HUDEP-2 (cell line): ENCODE results near the gene KLF2.

Experiments
- DNase-seq, 76 experiments: peaks; one replicate each; lab custom pipeline; 2025; ENCODE audit not compliant: unreplicated experiment in 76 of 76; lab: John Stamatoyannopoulos, UW

Gene KLF2

DNA sequence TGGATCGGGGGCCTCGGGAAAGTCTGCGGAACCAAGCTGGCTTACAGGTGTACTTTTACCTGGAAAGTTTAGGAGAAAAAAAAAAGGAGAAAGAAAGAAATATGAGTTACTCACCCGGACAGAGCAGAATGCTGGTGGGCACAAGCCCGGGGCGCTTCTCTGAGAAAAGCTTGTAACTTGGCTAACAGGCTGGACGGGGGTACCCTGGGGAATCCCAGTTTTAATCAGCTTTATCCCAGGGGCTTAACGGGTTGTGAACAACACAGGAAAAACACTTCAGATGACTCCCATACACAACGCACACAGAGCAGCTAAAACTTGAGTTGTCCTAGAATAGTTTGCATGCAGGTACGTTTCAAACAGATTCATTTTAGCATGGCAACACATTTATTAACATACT, 37.3 kb downstream of the KLF2 start:
- DNase-seq, result no peak

DNA sequence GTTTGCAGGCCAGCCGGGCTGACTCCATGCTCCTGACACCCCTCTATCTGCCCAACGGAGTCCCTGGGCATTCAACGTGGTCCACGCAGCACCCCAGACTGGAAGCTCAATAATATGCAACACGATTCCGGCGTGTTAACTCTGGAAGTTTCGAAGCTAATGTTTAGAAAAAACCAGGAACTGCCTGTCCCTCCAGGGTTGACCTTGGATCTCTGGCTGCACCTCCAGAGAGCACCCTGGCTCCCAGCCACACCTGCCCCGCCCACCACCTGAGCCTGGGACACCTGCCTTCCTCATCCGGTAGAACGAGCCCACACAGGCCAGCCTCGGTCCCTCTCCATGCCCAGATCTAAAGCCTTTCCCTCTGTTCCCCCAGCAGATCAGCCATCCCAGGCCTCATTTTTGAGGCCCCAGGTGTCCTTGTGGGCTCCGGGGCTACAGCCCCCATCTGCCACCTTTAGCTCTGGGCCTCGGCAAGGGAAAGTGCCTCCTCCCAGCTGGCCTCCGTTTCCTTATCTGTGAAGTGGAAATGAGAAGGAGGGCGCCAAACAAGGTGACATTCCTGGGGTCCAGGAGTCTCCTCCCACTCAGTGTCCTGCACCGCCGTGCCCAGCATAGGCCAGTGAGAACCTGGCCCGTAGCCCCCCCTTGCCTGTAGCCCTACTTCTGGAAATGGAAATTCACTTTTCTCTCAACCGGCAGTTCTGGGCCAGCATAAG, 38.7 kb downstream of the KLF2 start:
- no peak for DNase-seq

DNA sequence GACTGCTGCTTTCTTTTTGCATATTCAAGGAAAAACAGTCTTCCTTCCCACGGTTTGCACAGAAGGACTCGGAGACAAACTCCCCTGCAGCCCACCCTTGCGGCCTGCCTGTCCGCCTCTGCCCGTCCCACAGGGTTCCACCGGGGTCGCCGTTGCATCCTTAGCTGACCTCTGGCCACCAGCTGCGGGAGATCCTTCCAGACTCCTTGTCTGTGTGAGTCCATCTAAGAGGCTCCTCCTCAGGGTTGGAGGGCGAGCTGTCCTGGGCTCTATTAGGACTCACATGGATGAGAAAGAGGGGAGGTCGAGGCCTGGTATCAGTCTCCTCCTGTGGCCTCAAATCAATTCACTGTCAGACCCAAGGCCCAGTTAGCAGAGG, 39.2 kb downstream of the KLF2 start:
- no peak for DNase-seq

DNA sequence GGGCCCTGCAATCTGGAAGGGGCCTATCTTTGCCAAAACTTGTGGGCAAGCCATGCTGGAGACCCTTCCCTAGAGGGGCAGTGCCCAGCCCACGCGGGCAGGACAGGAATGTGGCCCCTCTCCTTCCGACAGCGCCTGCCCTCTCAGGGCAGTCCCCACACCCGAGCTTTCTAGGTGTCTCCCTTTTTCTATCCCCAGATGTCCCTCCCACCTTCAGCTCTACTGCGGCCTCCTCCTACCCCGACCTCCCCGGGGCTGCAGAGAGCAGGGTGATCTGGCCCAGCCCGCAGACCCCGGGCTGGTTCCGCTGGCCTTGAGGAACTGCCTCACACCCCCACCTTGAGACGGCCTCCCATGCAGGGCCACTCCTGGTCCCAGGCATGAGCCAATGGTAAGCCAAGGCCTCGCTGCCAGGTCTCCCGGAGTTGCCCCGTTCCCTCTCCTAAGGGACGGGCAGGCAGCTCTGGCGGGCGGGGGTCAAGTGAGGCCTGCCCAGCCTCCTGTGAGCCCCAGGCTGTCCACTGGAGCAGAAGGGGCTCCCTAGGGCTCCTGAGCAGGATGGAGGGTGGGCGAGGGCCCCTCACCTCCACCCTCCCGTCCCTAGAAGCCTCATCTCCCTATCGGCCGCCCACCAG, 39.7 kb downstream of the KLF2 start:
- no peak for DNase-seq

DNA sequence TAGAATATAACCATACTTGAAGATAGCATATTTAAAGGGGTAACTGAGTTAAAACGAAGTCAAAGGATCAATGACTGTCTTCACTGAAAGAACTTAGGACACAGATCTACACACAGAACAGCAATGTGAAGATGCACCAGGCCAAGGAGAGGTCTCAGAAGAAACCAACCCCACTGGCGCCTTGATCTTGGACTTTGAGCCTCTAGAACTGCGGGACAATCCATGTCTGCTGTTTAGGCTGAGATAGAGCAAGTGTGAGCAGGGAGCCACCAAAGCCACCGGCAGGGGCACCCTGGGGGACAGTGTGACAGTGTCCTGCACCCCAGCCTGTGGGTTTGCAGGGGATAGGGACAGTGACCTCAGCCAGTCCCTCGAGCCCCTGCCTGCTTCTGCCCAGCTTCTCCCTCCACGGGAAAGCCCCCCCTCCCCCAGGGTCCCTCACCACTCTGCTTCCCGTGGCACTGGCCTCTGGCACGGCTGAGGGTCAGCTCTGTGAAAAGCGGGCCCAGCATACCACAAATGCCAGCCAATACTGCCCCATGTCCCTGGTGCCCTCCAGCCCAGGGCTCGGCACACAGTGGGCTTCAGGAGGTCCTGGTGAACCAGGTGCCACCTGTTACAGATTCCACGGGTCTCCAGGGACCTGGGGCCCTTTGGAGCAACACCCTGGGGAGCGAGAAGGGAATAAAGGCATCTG, 40.8 kb downstream of the KLF2 start:
- DNase-seq, result no peak

DNA sequence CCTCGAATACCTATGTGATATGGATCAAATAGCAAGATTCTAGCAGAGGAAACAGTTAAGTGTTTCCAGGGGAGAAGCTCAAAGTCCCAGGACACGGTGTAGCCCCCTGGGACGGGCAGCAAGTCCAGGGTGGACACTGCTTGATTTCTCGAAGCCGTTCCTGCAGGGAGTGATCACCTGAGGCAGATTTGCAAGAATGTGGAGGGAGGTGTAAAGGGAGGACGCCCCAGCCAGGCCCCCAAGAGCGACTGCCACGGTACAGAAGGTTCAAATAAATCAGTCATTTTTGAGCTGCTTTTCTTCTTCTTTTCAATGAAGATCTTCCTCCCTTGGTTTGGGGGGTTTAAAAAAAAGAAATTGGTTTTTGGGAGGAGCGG, 41.4 kb downstream of the KLF2 start:
- no peak for DNase-seq

DNA sequence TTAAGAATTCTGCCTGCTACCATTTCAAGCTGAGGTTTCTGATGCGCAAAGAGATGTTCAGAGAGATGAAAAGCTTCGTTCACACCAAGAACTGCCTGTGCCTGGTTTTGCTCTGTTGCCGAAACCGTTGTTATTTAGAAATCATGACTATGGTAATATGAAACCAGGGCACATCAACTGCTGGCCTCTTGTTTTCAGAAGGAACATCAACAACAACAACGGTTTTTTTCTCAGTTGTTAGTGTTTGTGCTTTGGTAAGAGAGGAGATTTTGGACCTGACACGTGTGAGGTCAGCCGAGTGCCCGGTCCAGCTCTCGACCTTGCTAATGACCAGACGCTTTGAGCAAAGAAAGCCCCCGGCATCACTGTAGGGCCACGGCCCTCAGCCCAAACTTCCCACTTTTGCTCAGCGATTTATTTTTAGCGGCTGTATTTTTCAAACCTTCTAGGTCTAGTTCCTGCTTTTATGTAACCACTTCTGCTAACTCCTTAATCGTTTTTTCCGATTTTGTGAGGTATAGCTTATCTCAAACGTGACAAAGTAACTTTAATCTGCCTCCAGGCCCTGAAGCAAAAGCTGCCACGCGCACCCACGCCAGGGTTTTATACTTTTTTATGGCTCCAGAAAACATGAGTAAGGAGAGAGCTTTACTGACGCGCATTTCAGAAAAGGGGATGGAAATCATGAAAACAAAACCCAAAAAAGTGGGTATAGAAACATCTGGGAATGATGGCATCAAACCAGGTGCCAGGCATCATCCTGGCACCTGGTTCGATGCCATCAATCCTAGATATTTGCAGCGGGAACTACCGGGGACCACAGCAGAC, 42.0 kb downstream of the KLF2 start:
- DNase-seq, result no peak

DNA sequence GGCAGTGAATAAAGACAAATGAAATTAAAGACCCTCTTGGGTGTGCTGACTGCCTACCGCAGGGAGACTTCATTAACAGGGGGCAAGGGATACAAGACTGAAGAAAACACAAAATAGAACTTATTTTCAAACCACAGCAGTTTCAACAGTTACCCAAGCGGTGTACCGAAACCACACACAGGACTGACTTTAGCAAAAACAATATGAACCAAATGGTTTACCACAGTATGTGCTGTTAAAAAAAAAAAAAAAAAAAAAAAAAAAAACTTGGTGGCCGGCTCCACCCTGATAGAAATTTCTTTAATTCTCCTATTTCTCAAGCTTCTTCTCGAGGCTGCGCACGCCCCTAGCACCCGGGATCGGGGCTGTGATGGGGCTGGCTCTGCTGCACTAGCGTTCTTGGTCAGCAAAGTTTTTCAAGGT, 42.6 kb downstream of the KLF2 start:
- DNase-seq, result no peak

DNA sequence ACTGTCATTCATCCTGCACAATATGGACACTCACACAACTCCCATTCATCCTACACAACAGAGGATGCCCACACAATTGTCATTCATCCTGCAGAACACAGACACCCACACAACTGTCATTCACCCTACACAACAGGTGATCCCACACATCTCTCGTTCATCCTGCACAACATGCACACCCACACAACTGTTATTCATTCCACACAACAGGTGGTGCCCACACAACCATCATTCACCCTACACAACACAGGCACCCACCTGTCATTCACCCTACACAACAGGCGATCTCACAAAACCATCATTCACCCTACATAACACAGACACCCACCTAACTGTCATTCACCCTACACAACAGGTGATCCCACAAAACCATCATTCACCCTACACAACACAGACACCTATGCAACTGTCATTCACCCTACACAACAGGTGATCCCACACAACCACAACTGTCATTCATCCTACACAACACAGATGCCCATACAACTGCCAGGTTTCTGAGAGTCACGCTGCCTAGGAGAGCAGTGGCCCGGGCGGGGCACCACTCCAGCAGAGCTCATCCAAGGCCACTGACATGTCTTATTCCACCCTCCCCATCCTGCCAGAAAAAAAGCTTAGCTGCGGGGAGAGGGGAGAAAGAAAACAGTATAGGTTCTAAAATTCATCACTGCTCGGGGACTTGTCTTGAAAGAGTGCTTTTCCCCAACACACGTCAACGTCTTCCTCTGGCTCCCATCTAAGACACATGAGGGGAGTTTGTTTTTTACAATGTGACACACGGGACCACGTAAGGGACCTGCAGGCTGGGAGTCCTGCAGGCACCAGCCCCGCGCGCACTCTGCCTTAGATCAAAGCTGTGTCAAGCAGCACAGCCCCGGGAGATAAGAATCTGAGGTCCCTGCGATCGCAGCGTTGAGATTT, 44.0 kb downstream of the KLF2 start:
- DNase-seq, result peak in 4 of 76 experiments; percentile 9 to 31 (median 24)

DNA sequence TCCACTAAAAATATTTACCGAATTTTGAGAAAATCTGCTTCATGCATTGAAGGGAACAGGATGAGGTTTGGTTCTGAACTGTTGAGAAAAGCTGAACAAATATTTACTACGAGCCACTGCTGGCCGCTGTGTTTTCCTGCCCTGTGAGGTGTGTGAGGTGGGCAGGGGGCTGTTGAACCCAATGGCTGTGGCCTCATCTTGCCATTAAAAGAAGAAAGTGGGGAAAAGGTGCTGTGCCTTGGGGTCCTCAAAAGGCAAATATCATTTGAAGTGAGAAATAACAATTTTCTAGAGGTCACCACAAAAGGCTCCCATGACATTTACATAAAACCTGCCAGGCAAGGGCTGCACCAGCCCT, 44.7 kb downstream of the KLF2 start:
- no peak for DNase-seq

DNA sequence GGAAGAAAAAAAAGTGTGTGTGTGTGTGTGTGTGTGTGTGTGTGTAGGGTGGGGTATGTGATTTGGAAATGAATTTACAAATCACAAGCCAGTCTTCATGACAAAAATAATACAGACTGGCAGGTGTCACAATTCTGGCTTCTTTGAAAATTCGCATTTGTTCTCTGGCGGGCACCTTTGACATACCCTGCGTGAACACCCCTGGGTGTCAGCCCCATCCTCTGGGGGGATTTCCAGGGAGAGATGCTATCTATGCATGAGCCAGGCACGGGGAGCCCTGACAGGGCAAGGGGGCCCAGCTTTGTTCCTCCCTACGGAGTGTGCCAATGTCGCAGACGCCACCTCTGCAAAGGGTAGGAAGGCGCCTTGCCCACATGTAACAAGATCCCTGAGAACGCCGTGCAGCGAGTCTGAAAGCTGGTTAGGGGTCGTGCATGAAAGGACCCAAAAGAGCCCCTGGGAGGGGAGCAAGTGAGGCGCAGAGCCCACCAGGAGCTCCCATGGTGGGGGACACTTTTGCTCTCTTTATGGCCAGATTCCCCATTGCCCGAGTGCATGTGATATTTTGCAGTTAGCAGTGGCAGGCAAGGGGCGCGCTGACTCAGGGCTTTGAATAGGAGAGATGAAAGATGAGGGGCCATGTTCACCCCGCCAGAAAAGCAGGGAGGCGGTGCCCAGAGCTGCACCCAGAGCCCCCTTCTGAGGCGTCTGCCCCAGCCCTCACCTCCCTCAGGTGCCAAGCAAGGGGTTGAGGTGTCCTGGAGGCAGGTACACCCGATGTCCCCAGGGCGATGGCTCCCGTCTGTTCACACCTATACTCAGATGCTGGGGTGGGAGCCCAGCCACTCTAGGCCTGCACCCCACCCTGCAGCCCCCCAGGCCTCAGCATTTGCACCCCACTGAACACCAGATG, 45.3 kb downstream of the KLF2 start:
- DNase-seq, result no peak

DNA sequence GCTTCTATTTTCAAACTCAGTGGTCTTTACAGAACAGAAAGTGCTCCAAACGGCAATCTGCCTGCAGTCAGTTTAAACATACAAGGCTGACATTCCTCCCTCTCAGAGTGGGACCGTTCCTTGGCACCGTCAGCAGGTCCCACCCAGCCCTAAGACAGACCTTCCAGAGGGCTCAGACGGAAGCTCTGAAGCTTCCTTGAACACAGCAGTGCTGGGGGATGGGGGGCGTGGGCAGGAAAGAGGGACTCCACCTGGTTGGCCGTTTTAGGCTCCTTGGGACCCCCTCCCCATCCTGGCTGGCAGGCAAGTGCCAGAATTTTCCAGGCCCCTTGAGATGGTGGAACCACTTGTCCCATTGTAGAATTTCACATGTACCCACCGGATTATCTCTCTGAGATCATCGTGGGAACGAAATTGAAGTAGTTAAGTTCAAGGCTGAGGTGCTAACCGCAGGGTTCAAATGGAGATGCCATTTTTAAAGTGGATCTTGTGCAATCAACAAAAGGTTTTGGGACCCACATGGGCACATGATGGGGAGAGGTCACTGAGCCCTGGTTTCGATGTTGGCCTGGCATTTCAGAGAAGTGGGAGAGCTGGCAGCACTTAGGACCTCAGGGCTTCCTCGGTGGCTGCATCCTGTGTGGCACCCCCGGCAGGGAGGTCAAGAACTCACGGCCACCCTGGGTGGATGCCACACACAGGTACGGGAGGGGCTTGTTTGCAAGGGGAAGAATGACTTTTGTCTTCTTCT, 46.2 kb downstream of the KLF2 start:
- DNase-seq, result peak in 1 of 76 experiments; percentile 38

DNA sequence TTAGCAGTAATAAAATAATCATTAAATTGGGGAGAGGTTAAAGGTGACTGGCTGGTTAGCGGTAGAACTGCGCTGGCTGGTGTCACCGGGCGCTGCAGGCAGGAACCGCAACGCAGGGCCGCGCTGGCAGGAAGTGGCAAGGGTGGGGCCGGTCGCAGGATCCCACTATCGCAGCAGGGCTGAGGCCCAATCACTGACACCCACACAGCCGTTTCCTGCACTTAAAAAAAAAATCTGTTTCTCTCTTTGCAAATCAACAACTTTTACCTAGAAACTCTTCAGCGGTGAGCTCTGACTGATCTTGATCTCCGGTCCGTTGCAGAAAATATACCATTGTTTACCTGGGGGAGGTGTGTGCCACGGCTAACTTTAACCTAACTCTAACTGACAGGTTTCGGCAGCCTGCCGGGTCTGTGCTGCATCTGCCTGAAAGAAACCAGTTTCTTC, 46.9 kb downstream of the KLF2 start:
- DNase-seq, result peak in 72 of 76 experiments; percentile 36 to 93 (median 78)

DNA sequence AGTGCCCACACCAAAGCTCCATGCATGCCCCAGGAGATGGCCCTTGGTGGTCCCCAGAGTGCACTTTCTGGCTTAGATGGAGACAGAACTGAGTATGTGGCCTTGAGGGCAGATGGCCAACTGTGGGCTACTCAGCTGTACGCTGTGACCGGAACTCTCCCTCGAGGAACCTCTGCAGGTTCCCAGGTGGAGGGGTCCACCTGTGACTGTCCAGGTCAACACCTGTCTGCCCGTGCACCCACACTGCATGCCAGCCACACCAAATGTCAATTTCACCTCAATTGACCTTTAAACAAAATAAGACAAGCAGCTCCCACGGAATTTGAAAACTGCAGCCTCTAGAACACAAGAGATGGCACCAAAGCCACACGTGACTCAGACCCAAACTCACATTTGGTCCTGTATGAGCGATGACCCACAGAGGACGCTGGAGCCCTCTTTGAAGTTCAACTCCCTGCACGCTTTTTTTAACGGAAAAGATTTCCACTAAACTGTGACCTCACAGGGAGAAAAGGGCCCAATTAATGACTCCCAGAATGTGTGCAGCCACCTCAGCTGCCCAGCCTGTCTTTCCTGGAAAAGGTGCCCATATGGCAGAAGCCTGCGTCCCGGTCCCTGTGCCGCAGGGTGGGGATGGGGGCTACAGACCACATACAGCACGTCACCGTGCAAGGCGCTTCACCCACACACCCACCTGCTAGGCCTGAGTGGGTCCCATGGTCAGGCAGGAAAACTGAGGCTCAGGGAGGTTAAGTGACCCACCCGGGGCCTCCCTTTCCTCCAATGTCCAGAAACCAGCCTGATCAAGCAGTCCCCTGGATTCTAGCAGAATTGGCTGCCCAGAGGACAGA, 47.7 kb downstream of the KLF2 start:
- peak in 4 of 76 experiments; percentile 16 to 54 (median 27) for DNase-seq

DNA sequence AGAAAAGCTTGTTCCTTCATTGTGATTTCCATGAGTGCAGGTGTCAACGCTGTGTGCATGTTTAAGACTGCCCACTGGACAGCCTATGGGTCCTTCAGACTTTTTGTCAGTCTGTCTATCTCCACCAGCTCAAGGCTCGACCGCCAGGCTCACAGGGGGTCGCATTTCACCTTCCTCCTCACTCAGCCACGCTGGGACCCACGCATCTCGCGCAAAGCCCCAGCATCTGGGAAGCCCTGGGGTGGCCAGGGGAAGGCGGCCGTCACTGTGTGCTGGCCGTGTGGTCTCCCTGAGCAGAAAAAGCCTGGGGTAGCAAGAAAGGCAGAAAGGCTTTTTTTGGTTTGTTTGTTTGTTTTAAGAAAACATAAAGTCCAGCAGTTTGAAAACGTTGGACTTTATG, 48.5 kb downstream of the KLF2 start:
- DNase-seq, result no peak

DNA sequence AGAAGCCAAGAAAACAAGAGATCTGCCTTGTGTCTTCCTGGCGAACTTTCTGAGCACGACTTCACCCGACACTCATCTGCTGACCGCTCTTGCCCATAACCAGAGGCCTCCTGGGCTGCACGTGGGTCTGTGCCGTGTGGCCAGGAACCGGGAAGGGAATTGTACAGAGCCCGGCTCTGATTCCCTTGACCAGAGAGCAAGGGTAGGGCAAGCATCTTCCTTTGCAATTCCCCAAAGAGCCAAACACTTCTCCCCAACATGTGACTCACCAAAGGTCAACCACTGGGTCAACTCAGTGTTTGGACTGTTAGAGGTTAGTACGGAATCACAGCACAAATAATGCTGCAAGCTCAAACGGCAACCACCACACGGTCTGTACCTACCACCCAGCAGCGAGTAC, 48.9 kb downstream of the KLF2 start:
- DNase-seq, result no peak

DNA sequence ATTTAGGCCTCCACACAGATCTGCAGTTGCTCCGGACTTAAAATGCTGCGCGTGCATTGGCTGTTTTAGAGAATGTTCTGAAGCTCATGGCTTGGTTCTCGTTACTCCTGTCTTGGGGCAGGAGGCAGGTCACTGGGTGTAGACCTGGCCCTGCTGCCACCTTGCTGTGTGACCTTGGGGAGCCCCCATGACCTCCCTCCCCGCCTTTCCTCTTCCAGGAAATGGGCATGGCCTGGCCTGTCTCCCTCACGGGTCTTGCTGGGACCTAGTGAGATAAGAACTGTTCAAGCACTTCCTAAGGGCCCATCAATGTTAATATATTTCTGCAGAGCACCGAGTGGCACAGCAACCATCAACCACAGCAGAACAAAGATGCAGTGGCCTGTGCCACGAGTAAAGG, 49.4 kb downstream of the KLF2 start:
- peak in 13 of 76 experiments; percentile 10 to 41 (median 20) for DNase-seq
